Endothelial cell of umbilical vein (primary cell): ENCODE results near the gene TRIM37. TPM values are rescaled to one million over a fixed set of nuclear protein-coding genes. Genes with fewer than 3 reads are reported as not detected.

ENCODE experiments used
- BruUV-seq: library from RNA; stranded (reverse); fragments of 400-500 nt; replicated peaks from 2 replicates; lab custom pipeline; 2021; lab: Mats Ljungman, UMichigan
- CTCF ChIA-PET: fragments of 300-600, 350-600 bp; sonication (Branson Sonifier 250); formaldehyde crosslinking; loops from one replicate; lab custom pipeline; 2021; ENCODE audit warnings: antibody characterized with exemption, inconsistent platforms; lab: Charles Lee
- POLR2A ChIA-PET: fragments of 300-600, 350-600 bp; sonication (Branson Sonifier 250); formaldehyde crosslinking; loops from one replicate; lab custom pipeline; 2021; ENCODE audit warnings: antibody characterized with exemption, inconsistent platforms; lab: Charles Lee
- DNase-seq: peaks from one replicate; pipeline ENCODE4 v3.0.0-alpha.2; 2011; ENCODE audit warnings: low read depth, low spot score
- FAIRE-seq: peaks from 2 replicates; lab custom pipeline; 2011; peaks lifted over from hg19 to GRCh38; lab: Jason Lieb, UNC
- H2AFZ ChIP-seq: 2 replicates; pipeline ENCODE4 v1.6.0; 2012; ENCODE audit warnings: low read depth, low read length, control low read depth, inconsistent platforms
- H3K27ac ChIP-seq: 2 replicates; pipeline ENCODE4 v1.5.1; 2011; ENCODE audit warnings: low read depth, mild to moderate bottlenecking, control low read depth, low read length, moderate library complexity; ENCODE audit not compliant: insufficient read depth
- H3K27me3 ChIP-seq, 2 experiments: 2 replicates each; pipeline versions ENCODE4 v1.6.0 to v1.6.1; 2011; ENCODE audit warnings: low read length in 2 of 2, mixed read lengths in 1 of 2; ENCODE audit not compliant: control insufficient read depth in 2 of 2, insufficient read depth in 2 of 2
- H3K36me3 ChIP-seq, 2 experiments: 2 replicates in 1 of 2; 3 replicates in 1 of 2; pipeline ENCODE4 v1.5.1; 2011; ENCODE audit warnings: low read length in 2 of 2, mild to moderate bottlenecking in 1 of 2, moderate library complexity in 1 of 2; ENCODE audit not compliant: control insufficient read depth in 2 of 2, insufficient read depth in 2 of 2; ENCODE audit errors: extremely low read depth in 1 of 2
- H3K4me1 ChIP-seq: 3 replicates; pipeline ENCODE4 v1.5.1; 2011; ENCODE audit warnings: mild to moderate bottlenecking, low read length; ENCODE audit not compliant: control insufficient read depth, insufficient read depth; ENCODE audit errors: extremely low read depth
- H3K4me2 ChIP-seq: 2 replicates; pipeline ENCODE4 v1.6.1; 2011; ENCODE audit warnings: low read length, control low read depth, mixed read lengths; ENCODE audit not compliant: insufficient read depth
- H3K4me3 ChIP-seq, 3 experiments: fragments of 200-600 bp in 1 of 3; sonication (generic), shearing (Covaris generic) in 1 of 3; replicated peaks in 1 of 3; 2 replicates each; pipeline ENCODE4 v1.5.1; 2011 to 2016; ENCODE audit warnings: control low read depth in 3 of 3, low read length in 3 of 3, mild to moderate bottlenecking in 2 of 3, inconsistent platforms in 1 of 3, low read depth in 1 of 3, moderate library complexity in 1 of 3; ENCODE audit not compliant: insufficient read depth in 1 of 3
- H3K79me2 ChIP-seq: 2 replicates; pipeline ENCODE4 v1.6.0; 2012; ENCODE audit warnings: low read length, inconsistent platforms; ENCODE audit not compliant: control insufficient read depth, insufficient read depth
- H3K9ac ChIP-seq: replicated peaks from 2 replicates; pipeline ENCODE3; 2011; ENCODE audit warnings: low read length, control low read depth; ENCODE audit not compliant: insufficient read depth; ENCODE audit errors: extremely low read depth
- H3K9me1 ChIP-seq: replicated peaks from 3 replicates; pipeline ENCODE4 v1.6.0; 2011; ENCODE audit warnings: mild to moderate bottlenecking, low read length; ENCODE audit not compliant: control insufficient read depth, insufficient read depth; ENCODE audit errors: extremely low read depth
- H3K9me3 ChIP-seq: replicated peaks from 2 replicates; pipeline ENCODE4 v1.5.1; 2012; ENCODE audit warnings: low read length, inconsistent platforms; ENCODE audit not compliant: control insufficient read depth, insufficient read depth
- H4K20me1 ChIP-seq: replicated peaks from 2 replicates; pipeline ENCODE3; 2011; ENCODE audit warnings: mild to moderate bottlenecking, low read length; ENCODE audit not compliant: control insufficient read depth, insufficient read depth; ENCODE audit errors: extremely low read depth
- CTCF ChIP-seq, 2 donors: IDR thresholded peaks; 1 replicate in 1 of 2; 2 replicates in 1 of 2; pipeline ENCODE4 v1.5.1; 2011; ENCODE audit warnings: low read length in 2 of 2, mild to moderate bottlenecking in 2 of 2, moderate library complexity in 2 of 2, control low read depth in 1 of 2, inconsistent platforms in 1 of 2, low read depth in 1 of 2; ENCODE audit not compliant: insufficient read depth in 1 of 2; ENCODE audit errors: extremely low read depth in 1 of 2
- EZH2 ChIP-seq: IDR thresholded peaks from 2 replicates; pipeline ENCODE4 v1.6.1; 2012; ENCODE audit warnings: borderline replicate concordance, low read depth, mild to moderate bottlenecking, moderate library complexity, low read length, inconsistent platforms; ENCODE audit not compliant: severe bottlenecking
- GATA2 ChIP-seq: IDR thresholded peaks from 2 replicates; pipeline ENCODE4 v1.7.0; 2011; ENCODE audit warnings: low read depth, mild to moderate bottlenecking, moderate library complexity, mixed read lengths, low read length; ENCODE audit not compliant: insufficient read length, insufficient read depth
- JUN ChIP-seq: IDR thresholded peaks from 2 replicates; pipeline ENCODE4 v1.6.1; 2011; ENCODE audit warnings: borderline replicate concordance, low read depth; ENCODE audit not compliant: insufficient read length, insufficient read depth
- POLR2A ChIP-seq: IDR thresholded peaks from 2 replicates; pipeline ENCODE4 v1.6.1; 2012; ENCODE audit warnings: low read depth, mild to moderate bottlenecking, control low read depth, low read length
- POLR2AphosphoS5 ChIP-seq: IDR thresholded peaks from 2 replicates; pipeline ENCODE4 v1.6.1; 2012; ENCODE audit warnings: low read depth, mild to moderate bottlenecking, control low read depth, low read length, moderate library complexity; ENCODE audit not compliant: insufficient read depth
- dilution Hi-C: fragments of 300-500 bp; cut with MboI; formaldehyde crosslinking; loops from one replicate; pipeline ENCODE4 v1.15.0; 2019; ENCODE audit warnings: low sequenced_read_pairs; ENCODE audit not compliant: extremely low pct_ligation_motif_present
- intact Hi-C: fragments of 100-400 bp; cut with micrococcal nuclease; formaldehyde crosslinking; loops from one replicate; pipeline ENCODE4 v1.10.0; 2022
- polyA plus RNA-seq, 4 experiments: library from polyadenylated mRNA; depleted of rRNA in 3 of 4; stranded (reverse) in 3 of 4; unstranded in 1 of 4; fragments of >200 nt; gene quantifications; 2 replicates each; pipeline versions ENCODE4 v1.2.1 to v1.2.3, GENCODE V29; 2011 to 2012; ENCODE audit warnings: missing spikeins in 1 of 4
- total RNA-seq: library from RNA; stranded (reverse); gene quantifications from 2 replicates; pipeline ENCODE4 v1.2.3, GENCODE V29; 2021

TRIM37 gene
- total and polyA plus RNA-seq, 2 donors (not counting 3 experiments of a cell fraction or from before 2014, with no cell fraction given) = 18.8 to 41.9 TPM

DNA sequence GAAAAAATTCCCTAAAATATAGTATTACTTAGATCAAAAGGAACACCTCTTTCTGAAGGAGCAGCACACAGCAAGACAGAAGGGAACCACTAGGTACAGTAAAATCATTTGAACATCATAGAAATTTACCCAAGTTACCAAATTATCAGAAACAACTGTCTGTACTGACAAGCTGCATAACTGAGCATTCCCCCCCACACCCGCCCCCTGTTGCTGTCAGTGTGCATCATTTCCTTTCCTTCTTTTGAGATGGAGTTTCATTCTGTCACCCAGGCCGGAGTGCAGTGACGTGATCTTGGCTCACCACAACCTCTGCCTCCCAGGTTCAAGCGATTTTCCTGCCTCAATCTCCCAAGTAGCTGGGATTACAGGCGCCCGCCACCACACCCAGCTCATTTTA lies 120.7 kb downstream of the TRIM37 start:
- ChIA-PET POLR2A (interaction anchor here (0.7 kb wide), 1 partner anchor 357 kb away, joined by 9 read pairs; no protein-coding TSS in a partner anchor), CTCF (interaction anchor here (0.6 to 1.1 kb wide), 3 partner anchors 12 to 275 kb away, joined by 3 to 4 read pairs (median 3); no protein-coding TSS in a partner anchor)
- TF ChIP-seq JUN = no peak
- BruUV-seq = no TSS peak
- intact Hi-C loops = no loop called here
- Histone ChIP-seq H3K36me3 (no peaks in the 10 kb centered on the region), H3K79me2 (no peaks in the 10 kb centered on the region), H3K9ac (no peak overlapping the region), H3K9me1 (no peaks in the 10 kb centered on the region), H3K9me3 (no peaks in the 10 kb centered on the region), H3K4me3 (no peak overlapping the region), H3K27me3 (no peaks in the 10 kb centered on the region), H3K4me1 (no peaks in the 10 kb centered on the region), H3K27ac (no peak overlapping the region), H2AFZ (no peak overlapping the region), H3K4me2 (no peak overlapping the region), H4K20me1 (no peaks in the 10 kb centered on the region)
- peak; percentile 74 for FAIRE-seq
- no peak for DNase-seq
- dilution Hi-C loops = no loop called here

GRCh38 chr17:58985367-58985766 lies 121.3 kb downstream of the TRIM37 start:
- no peak for DNase-seq
- no TSS peak for BruUV-seq
- no peak overlapping the region for H3K9ac ChIP-seq
- CTCF ChIA-PET = interaction anchor here (1.0 to 1.1 kb wide), 2 partner anchors 11 to 274 kb away, joined by 3 to 4 read pairs; no protein-coding TSS in a partner anchor
- H3K27me3 ChIP-seq = no peaks in the 10 kb centered on the region
- no peaks in the 10 kb centered on the region for H3K9me3 ChIP-seq
- H2AFZ ChIP-seq = no peak overlapping the region
- no peaks in the 10 kb centered on the region for H3K9me1 ChIP-seq
- POLR2A ChIA-PET = no interaction called here
- intact Hi-C loops (no loop called here), dilution Hi-C loops (no loop called here)
- H3K4me1 ChIP-seq = no peaks in the 10 kb centered on the region
- no peak for FAIRE-seq
- H3K79me2 ChIP-seq = no peaks in the 10 kb centered on the region
- no peak overlapping the region for H3K27ac ChIP-seq
- no peak overlapping the region for H3K4me3 ChIP-seq
- no peaks in the 10 kb centered on the region for H4K20me1 ChIP-seq
- H3K36me3 ChIP-seq = no peaks in the 10 kb centered on the region
- no peak for TF ChIP-seq GATA2
- TF ChIP-seq POLR2A = no peak
- TF ChIP-seq EZH2 = no peak
- TF ChIP-seq CTCF (IDR thresholded peaks at IDR 0.05; ENCODE audit: extremely low read depth in 1 of 2, insufficient read depth in 1 of 2, low read depth in 1 of 2, low read length in 2 of 2) = no peak
- TF ChIP-seq POLR2AphosphoS5 = no peak
- H3K4me2 ChIP-seq = no peak overlapping the region
